Panc1 (cell line): Measurements from ENCODE around the gene MAT2B.

Experiments
- POLR2AphosphoS5 ChIP-seq: IDR thresholded peaks from 2 replicates; pipeline ENCODE4 v1.6.1; 2012; ENCODE audit warnings: mild to moderate bottlenecking, low read depth, low read length, moderate library complexity
- SIN3A ChIP-seq: IDR thresholded peaks from 2 replicates; pipeline ENCODE4 v1.6.1; 2012; ENCODE audit warnings: low read depth, mild to moderate bottlenecking, low read length, moderate library complexity, borderline replicate concordance; ENCODE audit not compliant: insufficient read depth
- TCF7L2 ChIP-seq: IDR thresholded peaks from 2 replicates; pipeline ENCODE4 v1.6.1; 2011; ENCODE audit warnings: mild to moderate bottlenecking, low read depth, low read length, inconsistent platforms
- TF ChIP-seq, protein P1 (sequence below): fragments of 450-650 bp; IDR thresholded peaks from 2 replicates; pipeline ENCODE4 v1.5.1; 2017; ENCODE audit warnings: mild to moderate bottlenecking
- TF ChIP-seq, protein P2 (sequence below), 2 experiments: IDR thresholded peaks; 2 replicates each; pipeline ENCODE4 v1.6.1; 2011 to 2012; ENCODE audit warnings: low read depth in 2 of 2, control low read depth in 1 of 2, low read length in 1 of 2, mild to moderate bottlenecking in 1 of 2, moderate library complexity in 1 of 2; ENCODE audit not compliant: insufficient read depth in 1 of 2

DNA sequence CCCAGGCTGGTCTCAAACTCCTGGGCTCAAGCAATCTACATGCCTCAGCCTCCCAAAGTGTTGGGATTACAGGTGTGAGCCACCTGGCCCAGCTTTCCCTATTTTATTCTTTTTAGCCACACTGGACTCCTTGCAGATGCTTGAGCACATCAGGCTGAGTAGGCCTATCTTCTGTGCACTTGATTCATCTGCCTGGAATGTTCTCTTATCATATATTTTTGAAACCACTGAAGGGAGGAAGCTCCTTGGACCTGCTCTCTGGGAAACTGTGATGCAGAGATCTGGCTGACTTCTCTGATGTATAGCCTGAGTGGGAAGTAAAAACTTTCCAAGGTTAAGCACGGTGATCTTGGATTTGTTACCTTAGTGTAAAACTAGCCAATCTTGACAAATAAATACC is 6.5 kb upstream of the MAT2B start:
- TF ChIP-seq, protein P1, sequence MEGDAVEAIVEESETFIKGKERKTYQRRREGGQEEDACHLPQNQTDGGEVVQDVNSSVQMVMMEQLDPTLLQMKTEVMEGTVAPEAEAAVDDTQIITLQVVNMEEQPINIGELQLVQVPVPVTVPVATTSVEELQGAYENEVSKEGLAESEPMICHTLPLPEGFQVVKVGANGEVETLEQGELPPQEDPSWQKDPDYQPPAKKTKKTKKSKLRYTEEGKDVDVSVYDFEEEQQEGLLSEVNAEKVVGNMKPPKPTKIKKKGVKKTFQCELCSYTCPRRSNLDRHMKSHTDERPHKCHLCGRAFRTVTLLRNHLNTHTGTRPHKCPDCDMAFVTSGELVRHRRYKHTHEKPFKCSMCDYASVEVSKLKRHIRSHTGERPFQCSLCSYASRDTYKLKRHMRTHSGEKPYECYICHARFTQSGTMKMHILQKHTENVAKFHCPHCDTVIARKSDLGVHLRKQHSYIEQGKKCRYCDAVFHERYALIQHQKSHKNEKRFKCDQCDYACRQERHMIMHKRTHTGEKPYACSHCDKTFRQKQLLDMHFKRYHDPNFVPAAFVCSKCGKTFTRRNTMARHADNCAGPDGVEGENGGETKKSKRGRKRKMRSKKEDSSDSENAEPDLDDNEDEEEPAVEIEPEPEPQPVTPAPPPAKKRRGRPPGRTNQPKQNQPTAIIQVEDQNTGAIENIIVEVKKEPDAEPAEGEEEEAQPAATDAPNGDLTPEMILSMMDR = no peak
- TF ChIP-seq POLR2AphosphoS5 (no peak), SIN3A (no peak), TCF7L2 (no peak)
- TF ChIP-seq, protein P2, sequence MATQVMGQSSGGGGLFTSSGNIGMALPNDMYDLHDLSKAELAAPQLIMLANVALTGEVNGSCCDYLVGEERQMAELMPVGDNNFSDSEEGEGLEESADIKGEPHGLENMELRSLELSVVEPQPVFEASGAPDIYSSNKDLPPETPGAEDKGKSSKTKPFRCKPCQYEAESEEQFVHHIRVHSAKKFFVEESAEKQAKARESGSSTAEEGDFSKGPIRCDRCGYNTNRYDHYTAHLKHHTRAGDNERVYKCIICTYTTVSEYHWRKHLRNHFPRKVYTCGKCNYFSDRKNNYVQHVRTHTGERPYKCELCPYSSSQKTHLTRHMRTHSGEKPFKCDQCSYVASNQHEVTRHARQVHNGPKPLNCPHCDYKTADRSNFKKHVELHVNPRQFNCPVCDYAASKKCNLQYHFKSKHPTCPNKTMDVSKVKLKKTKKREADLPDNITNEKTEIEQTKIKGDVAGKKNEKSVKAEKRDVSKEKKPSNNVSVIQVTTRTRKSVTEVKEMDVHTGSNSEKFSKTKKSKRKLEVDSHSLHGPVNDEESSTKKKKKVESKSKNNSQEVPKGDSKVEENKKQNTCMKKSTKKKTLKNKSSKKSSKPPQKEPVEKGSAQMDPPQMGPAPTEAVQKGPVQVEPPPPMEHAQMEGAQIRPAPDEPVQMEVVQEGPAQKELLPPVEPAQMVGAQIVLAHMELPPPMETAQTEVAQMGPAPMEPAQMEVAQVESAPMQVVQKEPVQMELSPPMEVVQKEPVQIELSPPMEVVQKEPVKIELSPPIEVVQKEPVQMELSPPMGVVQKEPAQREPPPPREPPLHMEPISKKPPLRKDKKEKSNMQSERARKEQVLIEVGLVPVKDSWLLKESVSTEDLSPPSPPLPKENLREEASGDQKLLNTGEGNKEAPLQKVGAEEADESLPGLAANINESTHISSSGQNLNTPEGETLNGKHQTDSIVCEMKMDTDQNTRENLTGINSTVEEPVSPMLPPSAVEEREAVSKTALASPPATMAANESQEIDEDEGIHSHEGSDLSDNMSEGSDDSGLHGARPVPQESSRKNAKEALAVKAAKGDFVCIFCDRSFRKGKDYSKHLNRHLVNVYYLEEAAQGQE (IDR thresholded peaks at IDR 0.05; ENCODE audit: insufficient read depth in 1 of 2, low read depth in 2 of 2, low read length in 1 of 2) = no peak
